ENCODE results near the gene SLC25A3. TPM values are rescaled to one million over a fixed set of nuclear protein-coding genes. Genes with fewer than 3 reads are reported as not detected.
"Not testable (repeated sequence)": the region's sequence is repeated elsewhere in the genome, so short reads cannot be mapped to it uniquely, and the experiment has no call there.

Gene SLC25A3
- polyA plus RNA-seq, 3 donors from 2014 or later, result 238 to 406 (median 286) TPM

DNA sequence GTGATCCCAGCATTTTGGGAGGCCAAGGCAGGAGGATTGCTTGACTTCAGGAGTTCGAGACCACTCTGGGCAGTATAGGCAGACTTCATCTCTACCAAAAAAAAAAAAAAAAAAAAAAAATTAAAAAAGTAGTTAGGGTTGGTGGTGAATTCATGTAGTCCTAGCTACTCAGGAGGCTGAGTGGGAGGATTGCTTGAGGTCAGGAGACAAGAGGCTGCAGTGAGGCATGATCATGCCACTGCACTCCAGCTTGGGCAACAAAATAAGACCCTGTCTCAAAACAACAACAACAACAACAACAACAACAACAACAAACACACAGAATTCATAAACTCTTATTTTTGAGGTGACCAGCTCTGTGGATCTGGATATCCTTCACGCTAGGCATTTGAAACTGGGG, 17.1 kb downstream of the SLC25A3 start:
- Mint-ChIP-seq H3K4me1 (peaks cover 15 to 32% of the 10 kb centered on the region in 2 donors), H3K27me3 (ENCODE audit: low read depth in 3 of 3) (peaks cover 0 to 2% (median 0%) of the 10 kb centered on the region in 3 donors), H3K9me3 (no peaks in the 10 kb centered on the region), H3K27ac (peak overlapping the region in 1 of 6 donors; percentile 25), H3K36me3 (no peaks in the 10 kb centered on the region), H3K4me3 (no peak overlapping the region)
- no peak for DNase-seq

DNA sequence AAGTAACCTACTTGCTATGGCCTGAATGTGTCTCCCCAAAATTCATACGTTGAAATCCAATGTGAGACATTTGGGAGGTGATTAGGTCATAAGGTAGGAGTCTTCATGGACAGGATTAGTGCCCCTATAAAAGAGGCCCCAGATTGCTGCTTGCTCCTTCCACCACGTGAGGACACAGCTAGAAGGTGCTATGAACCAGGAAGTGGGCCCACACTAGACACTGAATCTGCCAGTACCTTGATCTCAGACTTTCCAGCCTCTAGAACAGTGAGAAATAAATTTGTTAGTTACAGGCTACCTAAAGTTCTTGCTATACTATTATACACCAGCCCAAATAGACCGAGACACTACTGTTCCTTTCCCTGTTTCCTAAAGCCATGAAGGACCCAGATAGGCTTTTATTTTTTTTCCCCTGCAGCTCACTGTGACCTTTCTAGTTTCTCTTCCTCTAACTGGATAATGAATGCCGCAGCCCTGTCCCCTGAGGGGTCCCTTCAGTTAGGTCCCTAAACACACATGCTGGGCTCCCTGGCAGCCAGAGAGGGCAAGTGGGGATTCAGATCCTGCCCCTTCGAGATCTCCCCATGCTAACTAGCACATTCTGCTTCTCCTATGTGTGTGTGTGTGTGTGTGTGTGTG, 19.3 kb downstream of the SLC25A3 start:
- Mint-ChIP-seq H3K4me1 (peaks cover 9 to 18% of the 10 kb centered on the region in 2 donors), H3K4me3 (peak overlapping the region in 3 of 5 donors; percentile 22 to 47 (median 38)), H3K27me3 (ENCODE audit: low read depth in 3 of 3) (peaks cover 0 to 4% (median 0%) of the 10 kb centered on the region in 3 donors), H3K36me3 (no peaks in the 10 kb centered on the region), H3K27ac (peak overlapping the region; percentile 77 to 95 (median 92)), H3K9me3 (no peaks in the 10 kb centered on the region)
- DNase-seq, result peak; percentile 14 to 33 (median 21)

DNA sequence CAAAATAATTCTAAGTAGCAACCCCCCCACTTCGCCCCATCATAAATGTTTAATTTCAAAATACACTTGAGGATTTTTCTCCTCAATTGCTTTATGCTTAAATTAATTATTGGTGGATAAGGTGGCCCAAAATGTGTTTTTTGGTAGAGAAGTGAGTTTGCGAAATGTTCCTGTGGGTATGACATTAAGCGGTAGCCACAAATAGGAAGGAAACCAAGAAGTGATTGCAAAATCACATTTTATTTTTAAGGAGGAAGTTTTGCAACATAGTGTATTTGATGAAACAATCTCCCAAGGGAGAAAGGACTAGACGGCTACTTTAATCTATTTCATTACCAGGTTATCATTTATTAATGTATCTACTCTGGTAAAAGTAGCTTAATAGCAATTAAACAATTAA, 25.5 kb downstream of the SLC25A3 start:
- no peak for DNase-seq
- Mint-ChIP-seq H3K9me3 (no peaks in the 10 kb centered on the region), H3K4me3 (peak overlapping the region in 2 of 5 donors; percentile 4 to 18), H3K27ac (peak overlapping the region in 1 of 6 donors; percentile 2), H3K27me3 (ENCODE audit: low read depth in 3 of 3) (peaks cover 0 to 5% (median 0%) of the 10 kb centered on the region in 3 donors), H3K36me3 (no peaks in the 10 kb centered on the region), H3K4me1 (peaks cover 10 to 13% of the 10 kb centered on the region in 2 donors)

DNA sequence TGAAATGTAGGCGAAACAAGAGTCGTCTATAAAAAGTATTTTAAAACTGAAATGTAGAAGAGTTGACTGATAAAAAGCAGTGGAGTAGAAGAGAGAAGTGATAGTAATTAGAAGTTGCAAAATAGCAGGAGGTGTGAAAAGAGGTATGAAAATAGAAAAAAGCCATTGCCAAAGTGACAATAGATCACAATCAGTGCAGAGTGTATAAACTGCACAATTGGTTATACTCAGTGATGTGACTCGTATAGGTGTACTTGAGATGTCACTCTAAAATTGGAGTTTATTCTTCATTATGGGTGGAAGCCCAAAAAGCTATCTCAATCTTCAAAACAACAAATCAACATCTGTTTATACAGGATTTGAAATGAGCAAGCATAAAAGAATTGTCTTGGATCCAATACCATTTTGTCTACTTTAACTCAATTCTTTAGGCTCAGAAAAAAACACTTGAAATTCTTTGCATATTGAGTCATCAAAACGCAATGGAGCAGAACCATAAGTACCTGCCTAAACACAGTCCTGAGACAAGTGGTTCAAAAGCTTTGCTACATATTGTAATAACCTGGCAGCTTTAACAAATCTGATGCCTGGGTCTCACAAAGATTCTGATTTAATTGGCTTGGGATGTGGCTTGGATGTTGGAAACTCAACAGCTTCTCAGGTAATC, 42.3 kb downstream of the SLC25A3 start:
- peaks cover 5 to 8% of the 10 kb centered on the region in 2 donors for H3K4me1 Mint-ChIP-seq
- H3K36me3 Mint-ChIP-seq, result peaks cover 0 to 9% (median 4%) of the 10 kb centered on the region in 3 donors
- no peak for DNase-seq
- no peak overlapping the region for H3K4me3 Mint-ChIP-seq
- H3K27me3 Mint-ChIP-seq (ENCODE audit: low read depth in 3 of 3), result no peaks in the 10 kb centered on the region
- no peak overlapping the region for H3K27ac Mint-ChIP-seq
- no peaks in the 10 kb centered on the region for H3K9me3 Mint-ChIP-seq

DNA sequence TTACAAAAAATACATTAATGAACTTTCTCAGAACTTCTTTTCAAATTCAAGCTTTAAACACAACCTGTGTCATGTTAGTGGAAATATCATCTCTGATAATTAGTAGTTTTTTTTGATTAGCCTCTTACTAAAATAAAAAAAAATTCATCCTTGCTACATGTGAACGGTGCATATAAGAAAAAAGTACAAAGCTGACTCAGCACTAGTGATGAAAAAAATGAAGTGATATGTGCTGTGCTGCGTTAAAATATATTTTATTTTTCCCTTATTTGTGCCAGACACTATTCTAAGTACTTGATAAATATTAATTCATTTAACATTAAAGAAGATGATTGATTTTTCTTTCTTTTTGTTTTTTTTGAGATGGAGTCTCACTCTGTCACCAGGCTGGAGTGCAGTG, 43.6 kb downstream of the SLC25A3 start:
- H3K4me1 Mint-ChIP-seq, result peaks cover 5 to 8% of the 10 kb centered on the region in 2 donors
- H3K27ac Mint-ChIP-seq, result no peak overlapping the region
- H3K4me3 Mint-ChIP-seq, result no peak overlapping the region
- no peak for DNase-seq
- H3K36me3 Mint-ChIP-seq, result peaks cover 0 to 9% (median 4%) of the 10 kb centered on the region in 3 donors
- H3K27me3 Mint-ChIP-seq (ENCODE audit: low read depth in 3 of 3), result no peaks in the 10 kb centered on the region
- no peaks in the 10 kb centered on the region for H3K9me3 Mint-ChIP-seq

DNA sequence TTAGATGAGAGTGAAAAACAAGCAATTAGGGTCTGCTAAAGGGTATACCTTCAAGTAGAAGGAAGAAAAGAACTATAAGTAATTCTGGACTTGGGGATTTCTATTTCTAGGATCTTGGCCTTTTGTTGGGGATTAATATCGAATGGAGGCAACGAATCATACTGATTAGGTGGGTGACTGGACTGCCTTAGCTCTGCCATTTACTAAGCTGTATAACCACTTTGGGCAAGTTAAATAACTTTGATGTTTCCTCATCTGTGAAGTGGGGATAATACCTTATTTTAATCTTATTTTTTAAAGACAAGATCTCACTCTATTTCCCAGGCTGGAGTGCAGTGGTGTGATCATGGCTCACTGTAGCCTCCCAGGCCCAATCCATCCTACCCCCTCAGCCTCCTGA, 44.5 kb downstream of the SLC25A3 start:
- Mint-ChIP-seq H3K4me3 (no peak overlapping the region), H3K4me1 (peaks cover 5 to 8% of the 10 kb centered on the region in 2 donors), H3K36me3 (peaks cover 0 to 6% (median 1%) of the 10 kb centered on the region in 3 donors), H3K9me3 (no peaks in the 10 kb centered on the region), H3K27ac (peak overlapping the region in 1 of 6 donors; percentile 6), H3K27me3 (ENCODE audit: low read depth in 3 of 3) (no peaks in the 10 kb centered on the region)
- no peak for DNase-seq

DNA sequence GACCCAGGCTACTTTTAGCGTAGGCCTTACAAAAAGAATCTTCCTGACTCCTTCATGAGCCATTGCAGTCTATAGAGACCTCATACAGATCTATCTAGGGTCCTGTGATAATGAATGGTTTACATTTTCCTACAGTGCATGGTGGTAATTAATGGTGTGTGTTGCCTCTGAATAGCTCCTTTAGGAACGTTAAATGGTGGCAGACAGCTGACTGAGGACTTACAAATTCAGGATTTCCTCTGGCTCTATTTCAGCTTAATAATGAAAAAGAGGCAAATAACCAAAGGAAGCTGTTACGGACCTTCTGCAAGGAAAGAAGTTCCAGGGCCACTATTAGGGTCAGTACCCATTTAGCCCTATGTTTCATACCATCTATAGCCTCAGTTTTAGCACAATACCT, 46.0 kb downstream of the SLC25A3 start:
- H3K27ac Mint-ChIP-seq, result no peak overlapping the region
- no peaks in the 10 kb centered on the region for H3K36me3 Mint-ChIP-seq
- H3K9me3 Mint-ChIP-seq, result no peaks in the 10 kb centered on the region
- H3K4me3 Mint-ChIP-seq, result no peak overlapping the region
- DNase-seq, result no peak
- peaks cover 10 to 19% of the 10 kb centered on the region in 2 donors for H3K4me1 Mint-ChIP-seq
- H3K27me3 Mint-ChIP-seq (ENCODE audit: low read depth in 3 of 3), result peaks cover 0 to 6% (median under 1%) of the 10 kb centered on the region in 3 donors

DNA sequence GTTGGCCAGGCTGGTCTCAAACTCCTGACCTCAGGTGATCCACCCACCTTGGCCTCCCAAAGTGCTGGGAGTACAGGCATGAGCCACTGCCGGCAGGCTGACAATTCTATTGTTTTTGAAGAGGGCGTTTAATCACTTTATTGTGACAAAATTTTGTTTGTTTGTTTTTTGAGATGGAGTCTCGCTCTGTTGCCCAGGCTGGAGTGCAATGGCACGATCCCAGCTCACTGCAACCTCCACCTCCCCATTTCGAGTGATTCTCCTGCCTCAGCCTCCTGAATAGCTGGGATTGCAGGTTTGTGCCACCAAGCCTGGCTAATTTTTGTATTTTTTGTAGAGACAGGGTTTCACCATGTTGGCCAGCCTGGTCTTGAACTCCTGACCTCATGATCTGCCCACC, 49.3 kb downstream of the SLC25A3 start:
- peaks cover 0 to 16% (median 4%) of the 10 kb centered on the region in 3 donors for H3K27me3 Mint-ChIP-seq (ENCODE audit: low read depth in 3 of 3)
- not testable (repeated sequence) for H3K9me3 Mint-ChIP-seq, H3K36me3 Mint-ChIP-seq, DNase-seq
- H3K27ac Mint-ChIP-seq, result peak overlapping the region in 3 of 6 donors; percentile 57 to 77 (median 67)
- H3K4me3 Mint-ChIP-seq, result peak overlapping the region; percentile 95 to 99 (median 98)
- H3K4me1 Mint-ChIP-seq, result peaks cover 21 to 30% of the 10 kb centered on the region in 2 donors

DNA sequence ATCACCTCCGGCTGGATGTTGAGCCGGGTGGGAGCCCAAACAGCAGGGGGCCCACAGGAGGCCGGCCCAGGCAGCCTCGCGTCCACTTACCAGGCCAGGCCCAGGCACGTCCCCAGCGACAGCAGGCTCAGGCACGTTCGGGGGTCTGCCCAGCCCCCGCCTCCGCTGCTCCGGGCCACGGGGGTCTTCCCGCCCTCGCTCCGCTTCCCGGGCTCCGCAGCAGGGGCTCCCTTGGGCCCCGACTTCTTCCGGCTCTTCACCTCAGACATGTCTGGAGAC, 50.9 kb downstream of the SLC25A3 start:
- Mint-ChIP-seq H3K27me3 (ENCODE audit: low read depth in 3 of 3) (peaks cover 0 to 16% (median 4%) of the 10 kb centered on the region in 3 donors), H3K9me3 (no peaks in the 10 kb centered on the region), H3K4me1 (peaks cover 25 to 44% of the 10 kb centered on the region in 2 donors), H3K27ac (peak overlapping the region; percentile 86 to 97 (median 95)), H3K4me3 (peak overlapping the region; percentile 95 to 99 (median 98)), H3K36me3 (peaks cover 0 to 4% (median 0%) of the 10 kb centered on the region in 3 donors)
- no peak for DNase-seq

DNA sequence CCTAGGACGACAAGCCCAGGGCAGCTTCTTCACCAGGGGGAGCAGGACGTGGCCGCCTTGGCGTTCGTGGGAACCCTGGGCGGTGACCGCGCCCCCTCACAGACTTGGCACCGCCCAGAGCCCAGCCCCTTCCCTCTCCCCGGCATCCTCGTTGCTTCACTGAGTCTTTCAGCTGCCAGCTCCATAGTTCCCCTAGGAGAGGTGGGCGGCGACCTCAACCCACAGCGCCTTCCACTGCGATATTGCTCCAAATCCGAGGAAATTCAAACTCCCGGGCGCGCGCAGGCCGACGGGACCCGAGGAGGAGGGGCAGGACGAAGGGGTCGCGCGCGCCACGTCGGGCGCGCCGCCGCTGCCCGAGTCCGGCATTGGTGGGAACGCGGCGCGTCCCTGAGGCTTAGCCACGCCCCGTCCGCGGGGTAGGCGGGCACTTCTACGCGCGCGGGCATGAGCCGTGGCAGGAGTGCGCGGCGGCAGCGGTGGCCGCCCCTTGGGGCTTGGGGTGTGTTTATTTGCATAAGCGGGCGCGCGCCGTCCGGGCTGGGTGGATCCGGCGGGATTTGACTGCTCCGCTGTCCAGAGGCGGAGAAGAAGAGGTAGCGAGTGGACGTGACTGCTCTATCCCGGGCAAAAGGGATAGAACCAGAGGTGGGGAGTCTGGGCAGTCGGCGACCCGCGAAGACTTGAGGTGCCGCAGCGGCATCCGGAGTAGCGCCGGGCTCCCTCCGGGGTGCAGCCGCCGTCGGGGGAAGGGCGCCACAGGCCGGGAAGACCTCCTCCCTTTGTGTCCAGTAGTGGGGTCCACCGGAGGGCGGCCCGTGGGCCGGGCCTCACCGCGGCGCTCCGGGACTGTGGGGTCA, 51.5 kb downstream of the SLC25A3 start, which contains the start of the genes APAF1 and IKBIP:
Gene APAF1 (plus strand): TSS at position 579 of the 860 bp plus-strand sequence. CDS start 3,070 bp downstream, outside the sequence.
Gene IKBIP (minus strand): TSS at position 77 of the 860 bp plus-strand sequence. CDS start 87 bp downstream, outside the sequence.
- Mint-ChIP-seq H3K27me3 (ENCODE audit: low read depth in 3 of 3) (peaks cover 0 to 16% (median 4%) of the 10 kb centered on the region in 3 donors), H3K36me3 (peaks cover 3 to 8% (median 4%) of the 10 kb centered on the region in 3 donors), H3K9me3 (no peaks in the 10 kb centered on the region), H3K27ac (peak within 1 kb of the TSS; percentile 87 to 97 (median 95)), H3K4me3 (peak within 1 kb of the TSS; percentile 98 to 99 (median 98)), H3K4me1 (peaks cover 25 to 46% of the 10 kb centered on the region in 2 donors)
- peak; percentile 96 to 97 (median 97) for DNase-seq

DNA sequence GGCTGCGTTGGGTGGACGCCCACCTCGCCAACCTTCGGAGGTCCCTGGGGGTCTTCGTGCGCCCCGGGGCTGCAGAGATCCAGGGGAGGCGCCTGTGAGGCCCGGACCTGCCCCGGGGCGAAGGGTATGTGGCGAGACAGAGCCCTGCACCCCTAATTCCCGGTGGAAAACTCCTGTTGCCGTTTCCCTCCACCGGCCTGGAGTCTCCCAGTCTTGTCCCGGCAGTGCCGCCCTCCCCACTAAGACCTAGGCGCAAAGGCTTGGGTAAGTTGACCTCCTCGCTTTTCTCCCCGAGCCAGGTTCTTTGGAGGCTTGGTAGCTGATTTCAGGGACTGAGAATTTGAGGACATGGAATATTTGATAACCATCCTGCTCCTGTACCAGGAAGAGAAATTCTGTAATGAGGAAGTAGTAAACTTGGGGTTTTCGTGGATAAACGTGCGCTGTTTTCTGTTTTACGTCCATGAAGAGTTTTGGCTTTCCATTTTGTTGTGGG, 52.1 kb downstream of the SLC25A3 start:
- Mint-ChIP-seq H3K9me3 (no peaks in the 10 kb centered on the region), H3K4me3 (peak overlapping the region; percentile 96 to 98 (median 98)), H3K4me1 (peaks cover 25 to 46% of the 10 kb centered on the region in 2 donors), H3K27me3 (ENCODE audit: low read depth in 3 of 3) (peaks cover 0 to 16% (median 4%) of the 10 kb centered on the region in 3 donors), H3K36me3 (peaks cover 3 to 8% (median 4%) of the 10 kb centered on the region in 3 donors), H3K27ac (peak overlapping the region; percentile 24 to 95 (median 88))
- peak in 1 of 3 donors; percentile 5 for DNase-seq

DNA sequence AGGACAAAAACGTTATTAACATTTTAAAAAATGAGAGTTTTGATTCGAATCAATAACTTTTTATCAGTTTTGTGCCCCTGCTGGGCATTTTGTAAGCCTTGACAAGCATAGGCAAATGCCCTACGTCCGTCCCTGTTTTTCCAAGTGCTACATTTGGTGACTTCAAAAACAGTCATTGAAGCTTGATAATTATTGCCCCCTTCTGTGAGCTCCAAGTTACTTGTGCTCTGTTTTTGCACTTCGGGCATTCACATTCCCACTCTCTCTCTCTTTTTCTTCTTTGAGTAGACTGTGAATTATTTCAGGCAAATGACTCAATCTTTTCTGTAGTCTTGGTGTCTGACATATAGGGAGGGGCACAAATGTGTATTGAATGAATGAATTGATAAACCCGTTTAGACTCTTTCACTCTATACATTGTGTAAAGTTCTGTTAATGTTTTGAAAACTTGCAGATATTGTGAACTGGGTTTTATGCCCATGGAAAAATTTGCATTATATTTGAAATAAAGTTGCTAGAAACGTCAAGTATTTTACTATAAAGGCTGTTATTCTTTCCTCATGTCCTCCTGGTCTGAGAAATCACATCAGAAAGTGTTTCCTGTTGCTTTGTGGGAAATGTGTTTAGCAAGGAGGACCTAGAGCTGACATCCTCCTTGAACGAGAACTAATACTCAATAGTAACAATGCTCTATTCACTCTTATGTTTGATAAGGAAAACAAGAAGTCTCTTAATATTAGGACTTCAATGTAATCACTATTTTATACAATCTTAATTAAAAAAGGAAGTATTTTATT, 53.0 kb downstream of the SLC25A3 start:
- Mint-ChIP-seq H3K4me3 (peak overlapping the region; percentile 96 to 98 (median 98)), H3K9me3 (no peaks in the 10 kb centered on the region), H3K27ac (peak overlapping the region; percentile 19 to 95 (median 60)), H3K36me3 (peaks cover 3 to 14% (median 10%) of the 10 kb centered on the region in 3 donors), H3K4me1 (peaks cover 25 to 46% of the 10 kb centered on the region in 2 donors), H3K27me3 (ENCODE audit: low read depth in 3 of 3) (peaks cover 0 to 16% (median 4%) of the 10 kb centered on the region in 3 donors)
- DNase-seq, result no peak
